DND-41 (cell line): ENCODE data around the gene IL9.
"Not testable (repeated sequence)": the region's sequence is repeated elsewhere in the genome, so short reads cannot be mapped to it uniquely, and the experiment has no call there.

ENCODE experiments used
- ATAC-seq: fragments of 200-7000 bp; cut with Tn5 transposase; 3 replicates; pipeline ENCODE4 v1.9.1; 2021; ENCODE audit warnings: low read depth; ENCODE audit not compliant: insufficient read depth
- DNase-seq: peaks from one replicate; pipeline ENCODE4 v3.0.0-alpha.2; 2020
- H2AFZ ChIP-seq: 2 replicates; pipeline ENCODE4 v1.6.0; 2012; ENCODE audit warnings: low read depth, low read length
- H3K27ac ChIP-seq: 2 replicates; pipeline ENCODE4 v1.5.1; 2012; ENCODE audit warnings: low read length, inconsistent platforms
- H3K27me3 ChIP-seq: fragments of 200-600 bp; sonication (generic); 2 replicates; pipeline ENCODE4 v1.6.0; 2012; ENCODE audit warnings: low read length, mild to moderate bottlenecking, inconsistent platforms; ENCODE audit not compliant: insufficient read depth, poor library complexity
- H3K36me3 ChIP-seq: 2 replicates; pipeline ENCODE4 v1.5.1; 2012; ENCODE audit warnings: low read length, inconsistent platforms; ENCODE audit not compliant: insufficient read depth
- H3K4me1 ChIP-seq: 2 replicates; pipeline ENCODE4 v1.5.1; 2012; ENCODE audit warnings: mild to moderate bottlenecking, low read length; ENCODE audit not compliant: insufficient read depth
- H3K4me2 ChIP-seq: 2 replicates; pipeline ENCODE4 v1.6.0; 2012; ENCODE audit warnings: mild to moderate bottlenecking, moderate library complexity, low read length, inconsistent platforms; ENCODE audit not compliant: insufficient read depth
- H3K4me3 ChIP-seq, 2 experiments: fragments of 200-600 bp in 1 of 2; shearing (Covaris generic) in 1 of 2; 2 replicates each; pipeline ENCODE4 v1.5.1; 2012 to 2016; ENCODE audit warnings: inconsistent platforms in 2 of 2, low read length in 2 of 2, mild to moderate bottlenecking in 2 of 2, low read depth in 1 of 2, moderate library complexity in 1 of 2
- H3K79me2 ChIP-seq: 2 replicates; pipeline ENCODE4 v1.6.0; 2012; ENCODE audit warnings: low read length, inconsistent platforms; ENCODE audit not compliant: insufficient read depth
- H3K9ac ChIP-seq: 2 replicates; pipeline ENCODE4 v1.6.0; 2012; ENCODE audit warnings: low read depth, mild to moderate bottlenecking, inconsistent platforms, low read length, moderate library complexity
- H3K9me3 ChIP-seq: 2 replicates; pipeline ENCODE4 v1.5.1; 2012; ENCODE audit warnings: low read length, moderate library complexity, mild to moderate bottlenecking, inconsistent platforms; ENCODE audit not compliant: insufficient read depth, severe bottlenecking
- H4K20me1 ChIP-seq: 2 replicates; pipeline ENCODE4 v1.6.0; 2012; ENCODE audit warnings: low read length; ENCODE audit not compliant: insufficient read depth
- CTCF ChIP-seq: IDR thresholded peaks from 2 replicates; pipeline ENCODE4 v1.5.1; 2012; ENCODE audit warnings: borderline replicate concordance, low read length, moderate library complexity, mild to moderate bottlenecking; ENCODE audit not compliant: poor library complexity, severe bottlenecking; ENCODE audit errors: extremely low read depth
- EZH2 ChIP-seq: IDR thresholded peaks from 3 replicates; pipeline ENCODE4 v1.6.1; 2012; ENCODE audit warnings: borderline replicate concordance, low read depth, mild to moderate bottlenecking, moderate library complexity, low read length, inconsistent platforms; ENCODE audit not compliant: severe bottlenecking

IL9 gene

GRCh38 chr5:135861641-135862040 lies 34.0 kb downstream of the IL9 start:
- Histone ChIP-seq H3K27me3 (peaks cover 5% of the 10 kb centered on the region), H4K20me1 (no peaks in the 10 kb centered on the region), H3K36me3 (no peaks in the 10 kb centered on the region), H3K9me3 (no peaks in the 10 kb centered on the region), H3K4me2 (no peak overlapping the region), H3K79me2 (no peaks in the 10 kb centered on the region), H3K4me3 (no peak overlapping the region), H3K9ac (no peak overlapping the region), H3K27ac (no peak overlapping the region), H3K4me1 (no peaks in the 10 kb centered on the region), H2AFZ (no peak overlapping the region)
- TF ChIP-seq CTCF (no peak), EZH2 (no peak)
- ATAC-seq (no peak), DNase-seq (no peak)

- H3K4me3 ChIP-seq, result no peak overlapping the region
- H2AFZ ChIP-seq, result no peak overlapping the region
- no peak for ATAC-seq
- no peaks in the 10 kb centered on the region for H3K4me1 ChIP-seq
- H3K36me3 ChIP-seq, result no peaks in the 10 kb centered on the region
- H3K27me3 ChIP-seq, result peaks cover 5% of the 10 kb centered on the region
- no peak overlapping the region for H3K4me2 ChIP-seq
- no peaks in the 10 kb centered on the region for H4K20me1 ChIP-seq
- H3K9me3 ChIP-seq, result no peaks in the 10 kb centered on the region
- H3K27ac ChIP-seq, result no peak overlapping the region
- DNase-seq, result no peak
- no peak overlapping the region for H3K9ac ChIP-seq
- TF ChIP-seq EZH2 (no peak), CTCF (no peak)
- no peaks in the 10 kb centered on the region for H3K79me2 ChIP-seq
Measured at GRCh38 chr5:135859641-135860040, 36.0 kb downstream of the IL9 start.

DNA sequence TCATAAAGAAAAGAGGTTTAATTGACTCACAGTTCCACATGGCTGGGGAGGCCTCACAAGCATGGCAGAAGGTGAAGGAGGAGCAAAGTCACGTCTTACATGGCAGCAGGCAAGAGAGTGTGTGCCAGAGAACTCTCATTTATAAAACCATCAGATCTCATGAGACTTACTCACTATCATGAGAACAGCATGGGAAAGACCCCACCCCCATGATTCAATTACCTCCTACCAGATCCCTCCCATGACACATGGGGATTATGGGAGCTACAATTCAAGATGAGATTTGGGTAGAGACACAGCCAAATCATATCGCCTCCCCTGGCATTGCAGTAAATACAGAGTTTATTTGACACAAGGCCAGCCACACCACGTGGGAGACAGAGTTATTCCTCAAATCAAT lies 36.5 kb downstream of the IL9 start:
- not testable (repeated sequence) for H3K9ac ChIP-seq, H2AFZ ChIP-seq, H3K27ac ChIP-seq, H4K20me1 ChIP-seq, H3K27me3 ChIP-seq, DNase-seq, ATAC-seq, H3K4me3 ChIP-seq, H3K4me1 ChIP-seq, H3K79me2 ChIP-seq, H3K4me2 ChIP-seq, H3K36me3 ChIP-seq, H3K9me3 ChIP-seq

DNA sequence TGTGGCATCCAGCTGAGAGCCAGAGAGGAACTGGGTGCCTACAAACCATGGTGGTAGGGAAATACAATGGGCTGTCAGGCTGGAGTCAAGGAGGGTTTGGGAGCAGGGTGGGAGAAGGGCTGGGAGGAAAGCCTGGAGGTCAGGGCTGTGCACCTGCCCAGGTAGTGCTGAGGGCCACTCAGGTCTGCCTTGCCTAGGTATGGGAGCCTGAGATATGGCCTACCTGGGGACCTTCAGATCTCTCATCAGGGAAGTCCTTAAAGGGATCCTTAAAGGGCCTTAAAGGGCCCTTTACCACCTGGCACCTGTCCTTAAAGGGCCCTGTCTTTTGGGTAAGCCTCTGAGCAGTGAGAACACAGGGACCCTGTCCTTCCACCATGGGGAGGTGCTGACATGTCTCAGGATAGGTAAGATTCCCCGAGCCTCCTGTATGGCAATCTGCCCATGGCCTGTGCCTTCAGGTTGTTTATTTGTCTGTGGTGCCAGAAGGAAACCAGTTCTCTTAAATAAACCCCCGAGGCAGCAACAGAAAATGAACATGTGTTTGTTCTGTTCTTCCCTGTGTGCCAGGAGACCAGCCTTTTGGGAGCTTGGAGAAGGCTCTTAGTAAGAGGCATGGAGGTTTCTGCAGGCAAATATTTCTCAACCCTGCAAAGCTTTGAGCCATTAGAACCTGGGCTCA lies 37.9 kb downstream of the IL9 start:
- H2AFZ ChIP-seq, result no peak overlapping the region
- H3K9me3 ChIP-seq, result no peaks in the 10 kb centered on the region
- H3K4me1 ChIP-seq, result no peaks in the 10 kb centered on the region
- H3K79me2 ChIP-seq, result no peaks in the 10 kb centered on the region
- no peaks in the 10 kb centered on the region for H3K36me3 ChIP-seq
- no peak overlapping the region for H3K9ac ChIP-seq
- H3K27ac ChIP-seq, result no peak overlapping the region
- no peak for DNase-seq
- no peak for ATAC-seq
- no peaks in the 10 kb centered on the region for H4K20me1 ChIP-seq
- TF ChIP-seq CTCF (no peak), EZH2 (no peak)
- no peak overlapping the region for H3K4me2 ChIP-seq
- no peaks in the 10 kb centered on the region for H3K27me3 ChIP-seq
- H3K4me3 ChIP-seq, result no peak overlapping the region
